Measurements from ENCODE around the gene PTPRR. TPM values are rescaled to one million over a fixed set of nuclear protein-coding genes. Genes with fewer than 3 reads are reported as not detected.

PTPRR gene
- total and polyA plus RNA-seq, 4 donors = 6.2 to 32.7 (median 17.5) TPM

DNA sequence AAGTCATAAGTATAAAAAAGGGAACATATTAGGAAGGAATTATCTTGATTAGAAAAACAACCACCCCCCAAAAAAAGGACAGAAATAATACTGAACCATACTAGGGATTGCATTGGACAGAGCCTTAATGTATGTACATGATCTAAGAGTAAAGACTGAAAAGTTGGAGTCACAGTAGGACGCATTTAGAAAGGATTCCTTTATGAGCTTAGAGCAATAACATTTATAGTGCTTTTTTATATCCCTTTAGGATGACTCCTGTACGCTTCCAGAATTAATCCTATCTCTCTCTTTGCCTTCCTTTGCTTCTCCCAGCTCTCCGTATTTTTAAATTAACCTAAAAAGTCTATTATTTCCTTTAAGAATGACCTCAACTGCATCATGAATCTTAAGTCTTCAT lies 75.3 kb downstream of the PTPRR start:
- no peak for DNase-seq (ENCODE audit: low read depth in 4 of 6, low spot score in 6 of 6)
- Histone ChIP-seq H3K4me3 (ENCODE audit: low read depth, low read length) (no peak overlapping the region), H3K9me3 (ENCODE audit: control insufficient read depth, insufficient read depth, low read length) (no peaks in the 10 kb centered on the region), H3K4me1 (ENCODE audit: control insufficient read depth, insufficient read depth, low read length) (no peaks in the 10 kb centered on the region), H3K27me3 (ENCODE audit: control insufficient read depth, insufficient read depth, low read length) (no peaks in the 10 kb centered on the region), H3K36me3 (ENCODE audit: control insufficient read depth, insufficient read depth, low read length) (no peaks in the 10 kb centered on the region), H3K27ac (ENCODE audit: low read depth, low read length) (no peak overlapping the region)
- WGBS (ENCODE audit: insufficient coverage) = no CpG with 5 or more reads among the region's 3 CpGs

DNA sequence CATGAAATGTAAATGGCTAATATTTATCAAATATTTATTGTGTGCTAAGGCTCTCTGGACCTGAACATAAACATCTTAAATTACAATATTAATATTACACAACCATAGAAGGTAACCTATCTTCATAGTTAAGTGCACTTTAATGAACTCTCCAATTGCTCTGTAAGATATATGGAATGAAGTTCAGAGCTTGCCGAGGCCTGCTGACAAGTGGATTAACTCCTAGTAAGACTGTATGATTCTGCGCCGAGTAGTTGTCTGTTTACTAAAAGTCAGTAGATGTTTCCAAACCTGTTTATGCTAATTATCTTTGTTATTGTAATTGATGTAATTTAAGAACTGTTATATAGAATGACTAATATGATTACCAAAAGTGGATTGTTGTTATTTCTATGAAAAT lies 77.2 kb downstream of the PTPRR start:
- H3K27ac ChIP-seq (ENCODE audit: low read depth, low read length) = no peak overlapping the region

DNA sequence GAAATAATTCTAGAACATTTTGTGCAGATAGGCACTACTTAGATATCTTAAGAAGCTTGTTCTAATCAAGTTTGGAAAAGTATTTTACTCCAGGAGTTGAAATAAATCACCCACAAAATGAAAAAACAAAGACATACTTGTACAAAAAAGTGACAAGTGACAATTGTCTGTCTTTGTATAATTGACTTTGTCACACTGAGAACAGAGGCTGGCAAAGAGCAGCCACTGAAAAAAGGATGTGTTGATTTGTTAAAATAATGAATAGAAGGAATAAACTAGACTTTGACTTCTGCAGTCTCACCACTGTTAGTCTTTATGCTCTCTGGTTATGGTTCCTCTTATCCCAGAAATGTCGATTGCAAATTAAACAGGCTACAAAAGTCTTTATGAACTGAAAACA lies 77.6 kb downstream of the PTPRR start:
- Histone ChIP-seq H3K4me3 (ENCODE audit: low read depth, low read length) (no peak overlapping the region), H3K4me1 (ENCODE audit: control insufficient read depth, insufficient read depth, low read length) (no peaks in the 10 kb centered on the region), H3K36me3 (ENCODE audit: control insufficient read depth, insufficient read depth, low read length) (no peaks in the 10 kb centered on the region), H3K27me3 (ENCODE audit: control insufficient read depth, insufficient read depth, low read length) (no peaks in the 10 kb centered on the region), H3K27ac (ENCODE audit: low read depth, low read length) (no peak overlapping the region), H3K9me3 (ENCODE audit: control insufficient read depth, insufficient read depth, low read length) (no peaks in the 10 kb centered on the region)
- WGBS (ENCODE audit: insufficient coverage) = no CpG with 5 or more reads among the region's 1 CpG
- no peak for DNase-seq (ENCODE audit: low read depth in 4 of 6, low spot score in 6 of 6)

More for the DNA sequence above, 77.2 kb downstream of the PTPRR start:
- WGBS (ENCODE audit: insufficient coverage) = no CpG with 5 or more reads among the region's 3 CpGs
- no peak for DNase-seq (ENCODE audit: low read depth in 4 of 6, low spot score in 6 of 6)
- Histone ChIP-seq H3K9me3 (ENCODE audit: control insufficient read depth, insufficient read depth, low read length) (no peaks in the 10 kb centered on the region), H3K4me1 (ENCODE audit: control insufficient read depth, insufficient read depth, low read length) (no peaks in the 10 kb centered on the region), H3K4me3 (ENCODE audit: low read depth, low read length) (no peak overlapping the region), H3K36me3 (ENCODE audit: control insufficient read depth, insufficient read depth, low read length) (no peaks in the 10 kb centered on the region), H3K27me3 (ENCODE audit: control insufficient read depth, insufficient read depth, low read length) (no peaks in the 10 kb centered on the region)

DNA sequence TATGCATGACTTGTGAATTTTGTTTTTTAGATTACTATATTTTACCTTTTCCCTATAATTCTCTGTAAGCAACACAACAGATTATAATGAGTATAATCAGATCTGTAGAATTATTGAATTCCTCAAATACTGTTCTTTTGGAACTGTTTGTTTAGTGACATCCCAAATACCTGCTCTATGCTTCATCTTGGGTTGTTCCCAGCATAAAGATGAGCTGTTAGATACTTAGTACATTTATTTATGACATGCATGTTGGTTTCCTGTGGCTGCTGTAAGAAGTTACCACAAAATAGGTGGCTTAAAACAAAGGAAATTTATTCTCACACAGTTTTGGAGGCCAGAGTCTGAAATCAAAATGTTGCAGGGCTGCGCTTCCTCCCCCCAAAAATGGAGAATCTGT lies 78.4 kb downstream of the PTPRR start:
- no peaks in the 10 kb centered on the region for H3K27me3 ChIP-seq (ENCODE audit: control insufficient read depth, insufficient read depth, low read length)
- no peaks in the 10 kb centered on the region for H3K4me1 ChIP-seq (ENCODE audit: control insufficient read depth, insufficient read depth, low read length)
- H3K9me3 ChIP-seq (ENCODE audit: control insufficient read depth, insufficient read depth, low read length) = no peaks in the 10 kb centered on the region
- no peak for DNase-seq (ENCODE audit: low read depth in 4 of 6, low spot score in 6 of 6)
- no peaks in the 10 kb centered on the region for H3K36me3 ChIP-seq (ENCODE audit: control insufficient read depth, insufficient read depth, low read length)
- no peak overlapping the region for H3K27ac ChIP-seq (ENCODE audit: low read depth, low read length)
- 100% methylated on average over 1 of the region's 1 CpG for WGBS (ENCODE audit: insufficient coverage)
- no peak overlapping the region for H3K4me3 ChIP-seq (ENCODE audit: low read depth, low read length)

DNA sequence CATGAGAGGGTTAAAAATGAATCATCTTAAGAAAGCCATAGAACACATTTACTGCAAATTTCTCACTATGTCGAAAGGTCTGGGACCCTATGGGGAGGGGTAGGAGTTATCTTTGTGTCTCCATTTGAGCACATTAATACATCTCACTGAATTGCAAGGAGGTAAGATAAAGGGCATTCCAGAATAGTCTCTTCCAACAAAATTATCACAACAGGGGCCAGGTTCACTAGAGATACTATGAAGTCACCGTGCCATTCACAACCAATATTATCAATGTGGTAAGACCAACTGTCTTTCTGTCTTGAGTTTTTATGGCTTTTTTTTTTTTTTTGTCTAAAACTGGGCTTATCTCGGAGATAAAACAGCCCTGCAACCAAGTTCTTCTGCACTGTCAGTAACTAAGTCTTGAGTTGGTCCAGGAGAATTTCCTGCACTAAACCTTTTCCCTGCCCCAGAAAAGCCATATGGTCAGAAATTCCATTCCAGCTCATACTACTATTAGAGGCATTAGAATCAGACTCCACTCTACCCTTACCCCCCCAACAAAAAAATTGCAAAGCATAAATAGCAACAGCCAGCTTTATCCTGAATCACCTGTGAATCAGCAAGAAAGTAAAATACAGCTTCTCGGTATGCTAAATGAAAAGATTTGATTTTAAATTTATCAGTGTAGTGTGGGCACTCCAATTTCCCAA lies 79.7 kb downstream of the PTPRR start:
- Histone ChIP-seq H3K27me3 (ENCODE audit: control insufficient read depth, insufficient read depth, low read length) (no peaks in the 10 kb centered on the region), H3K4me3 (ENCODE audit: low read depth, low read length) (no peak overlapping the region), H3K9me3 (ENCODE audit: control insufficient read depth, insufficient read depth, low read length) (no peaks in the 10 kb centered on the region), H3K27ac (ENCODE audit: low read depth, low read length) (no peak overlapping the region), H3K4me1 (ENCODE audit: control insufficient read depth, insufficient read depth, low read length) (no peaks in the 10 kb centered on the region), H3K36me3 (ENCODE audit: control insufficient read depth, insufficient read depth, low read length) (no peaks in the 10 kb centered on the region)
- no CpG with 5 or more reads among the region's 4 CpGs for WGBS (ENCODE audit: insufficient coverage)
- no peak for DNase-seq (ENCODE audit: low read depth in 4 of 6, low spot score in 6 of 6)

DNA sequence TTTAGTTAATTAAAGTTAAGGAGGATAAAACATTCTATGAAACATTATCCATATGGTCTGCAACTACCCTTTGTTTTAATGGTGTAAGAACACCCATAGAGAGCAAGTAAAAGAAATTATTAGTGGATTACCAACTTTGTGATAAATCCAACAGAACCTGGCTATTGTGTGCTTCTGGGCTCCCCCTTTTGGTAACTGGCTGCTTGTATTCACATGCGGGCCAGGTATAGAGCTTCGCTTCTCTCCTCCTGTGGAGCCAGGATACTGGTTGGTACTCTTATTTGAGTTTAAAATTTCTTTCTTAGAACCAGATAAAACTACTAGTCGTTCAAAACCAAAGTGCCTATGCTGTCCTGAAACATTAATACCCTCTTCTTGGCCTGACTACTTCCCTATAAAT lies 81.0 kb downstream of the PTPRR start:
- Histone ChIP-seq H3K4me3 (ENCODE audit: low read depth, low read length) (no peak overlapping the region), H3K9me3 (ENCODE audit: control insufficient read depth, insufficient read depth, low read length) (no peaks in the 10 kb centered on the region), H3K27me3 (ENCODE audit: control insufficient read depth, insufficient read depth, low read length) (no peaks in the 10 kb centered on the region), H3K36me3 (ENCODE audit: control insufficient read depth, insufficient read depth, low read length) (no peaks in the 10 kb centered on the region), H3K27ac (ENCODE audit: low read depth, low read length) (no peak overlapping the region), H3K4me1 (ENCODE audit: control insufficient read depth, insufficient read depth, low read length) (no peaks in the 10 kb centered on the region)
- 55% methylated on average over 2 of the region's 3 CpGs for WGBS (ENCODE audit: insufficient coverage)
- no peak for DNase-seq (ENCODE audit: low read depth in 4 of 6, low spot score in 6 of 6)

DNA sequence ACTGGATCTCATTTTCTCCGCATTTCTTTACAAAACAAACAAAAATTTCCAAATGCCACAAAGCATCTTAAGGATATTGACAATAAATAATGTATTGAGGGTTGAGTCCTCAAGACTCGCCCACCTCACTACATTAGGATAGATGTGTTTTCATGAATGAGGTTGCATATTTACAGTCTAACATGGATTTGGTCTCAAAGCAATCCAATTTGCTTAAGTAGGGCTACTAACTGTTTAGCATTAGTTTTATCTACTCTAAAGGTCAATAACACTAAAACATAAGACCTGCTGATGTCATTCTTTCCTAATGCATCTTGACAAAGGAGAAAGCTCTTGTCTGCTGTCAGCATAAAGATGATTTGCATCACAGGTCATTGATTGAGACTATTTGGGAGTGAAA lies 82.4 kb downstream of the PTPRR start:
- Histone ChIP-seq H3K4me1 (ENCODE audit: control insufficient read depth, insufficient read depth, low read length) (no peaks in the 10 kb centered on the region), H3K4me3 (ENCODE audit: low read depth, low read length) (no peak overlapping the region), H3K27ac (ENCODE audit: low read depth, low read length) (no peak overlapping the region), H3K27me3 (ENCODE audit: control insufficient read depth, insufficient read depth, low read length) (no peaks in the 10 kb centered on the region), H3K36me3 (ENCODE audit: control insufficient read depth, insufficient read depth, low read length) (no peaks in the 10 kb centered on the region), H3K9me3 (ENCODE audit: control insufficient read depth, insufficient read depth, low read length) (no peaks in the 10 kb centered on the region)
- WGBS (ENCODE audit: insufficient coverage) = no CpG with 5 or more reads among the region's 2 CpGs
- DNase-seq (ENCODE audit: low read depth in 4 of 6, low spot score in 6 of 6) = no peak

DNA sequence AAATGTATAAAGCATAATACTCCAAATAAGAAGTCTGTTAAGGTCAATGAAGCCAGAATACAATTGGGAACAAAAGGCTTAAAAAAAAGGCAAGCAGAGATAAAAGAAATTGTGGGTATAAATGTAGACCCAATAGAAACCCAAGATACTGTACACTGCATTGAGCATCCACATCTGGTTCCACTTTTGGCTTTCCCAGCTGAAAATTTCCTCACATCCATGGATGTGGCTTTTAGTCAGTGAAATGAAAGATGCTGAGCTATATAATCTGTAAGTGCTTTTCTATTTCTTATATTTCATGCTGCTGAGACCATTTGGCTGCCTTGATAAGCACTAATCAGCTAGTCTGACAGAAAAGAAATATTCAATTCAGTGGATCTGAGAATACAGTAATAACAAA lies 83.5 kb downstream of the PTPRR start:
- no peak overlapping the region for H3K4me3 ChIP-seq (ENCODE audit: low read depth, low read length)
- H3K27ac ChIP-seq (ENCODE audit: low read depth, low read length) = no peak overlapping the region
- H3K9me3 ChIP-seq (ENCODE audit: control insufficient read depth, insufficient read depth, low read length) = no peaks in the 10 kb centered on the region
- H3K36me3 ChIP-seq (ENCODE audit: control insufficient read depth, insufficient read depth, low read length) = no peaks in the 10 kb centered on the region
- no peaks in the 10 kb centered on the region for H3K27me3 ChIP-seq (ENCODE audit: control insufficient read depth, insufficient read depth, low read length)
- no peak for DNase-seq (ENCODE audit: low read depth in 4 of 6, low spot score in 6 of 6)
- no peaks in the 10 kb centered on the region for H3K4me1 ChIP-seq (ENCODE audit: control insufficient read depth, insufficient read depth, low read length)

DNA sequence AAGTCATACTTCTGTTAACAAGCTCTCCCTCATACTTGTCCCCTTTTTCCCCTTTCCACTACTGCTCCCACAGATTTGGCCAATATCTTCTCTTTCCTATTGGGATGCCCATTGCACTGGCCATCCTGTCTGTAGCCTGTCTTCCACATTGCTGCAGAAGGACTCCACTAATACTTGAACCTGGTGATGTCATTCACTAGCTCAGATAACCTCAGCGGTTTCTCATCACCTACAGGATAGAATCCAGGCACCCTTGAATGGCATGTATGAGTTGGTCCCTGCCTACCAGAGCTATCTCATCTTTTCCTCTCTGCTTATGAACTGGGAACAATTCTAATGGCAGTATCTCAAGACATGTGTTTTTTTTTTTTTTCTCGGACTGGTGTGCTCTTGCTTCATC lies 84.6 kb downstream of the PTPRR start:
- Histone ChIP-seq H3K4me3 (ENCODE audit: low read depth, low read length) (no peak overlapping the region), H3K27ac (ENCODE audit: low read depth, low read length) (no peak overlapping the region), H3K36me3 (ENCODE audit: control insufficient read depth, insufficient read depth, low read length) (no peaks in the 10 kb centered on the region), H3K4me1 (ENCODE audit: control insufficient read depth, insufficient read depth, low read length) (no peaks in the 10 kb centered on the region), H3K9me3 (ENCODE audit: control insufficient read depth, insufficient read depth, low read length) (no peaks in the 10 kb centered on the region), H3K27me3 (ENCODE audit: control insufficient read depth, insufficient read depth, low read length) (no peaks in the 10 kb centered on the region)
- no peak for DNase-seq (ENCODE audit: low read depth in 4 of 6, low spot score in 6 of 6)
- WGBS (ENCODE audit: insufficient coverage) = 100% methylated on average over 1 of the region's 2 CpGs

DNA sequence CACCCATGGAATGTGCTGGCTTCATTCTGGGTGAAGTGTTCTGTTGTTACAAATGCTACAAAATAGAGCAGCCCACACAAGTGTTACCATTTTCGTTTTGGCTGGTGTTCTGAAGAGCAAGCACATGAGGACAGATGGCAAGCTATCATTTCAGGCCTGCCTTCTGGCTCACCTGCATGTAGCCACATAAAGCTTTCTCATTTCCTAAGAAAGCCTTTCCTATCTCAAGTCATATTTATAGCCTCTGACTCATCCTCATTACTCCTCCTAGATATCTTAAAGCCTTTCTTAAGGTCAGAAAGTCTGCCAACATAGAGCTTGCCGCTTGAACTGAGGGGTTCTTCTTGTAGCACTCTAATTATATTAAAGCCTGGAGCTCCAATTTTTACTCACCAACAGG lies 89.0 kb downstream of the PTPRR start:
- H3K4me1 ChIP-seq (ENCODE audit: control insufficient read depth, insufficient read depth, low read length) = no peaks in the 10 kb centered on the region
- peak in 2 of 6 donors; percentile 46 to 53 for DNase-seq (ENCODE audit: low read depth in 4 of 6, low spot score in 6 of 6)
- 43% methylated on average over 1 of the region's 2 CpGs for WGBS (ENCODE audit: insufficient coverage)
- H3K4me3 ChIP-seq (ENCODE audit: low read depth, low read length) = no peak overlapping the region
- no peaks in the 10 kb centered on the region for H3K9me3 ChIP-seq (ENCODE audit: control insufficient read depth, insufficient read depth, low read length)
- no peaks in the 10 kb centered on the region for H3K36me3 ChIP-seq (ENCODE audit: control insufficient read depth, insufficient read depth, low read length)
- H3K27ac ChIP-seq (ENCODE audit: low read depth, low read length) = no peak overlapping the region
- H3K27me3 ChIP-seq (ENCODE audit: control insufficient read depth, insufficient read depth, low read length) = no peaks in the 10 kb centered on the region
